Hepatocyte (in vitro differentiated cells): ENCODE results near the gene ALG14.

Source experiments
- EZH2 ChIP-seq: fragments of 200-600 bp; sonication (generic); IDR thresholded peaks from 2 replicates; pipeline ENCODE4 v1.6.1; 2016; ENCODE audit warnings: antibody characterized with exemption, mild to moderate bottlenecking, borderline replicate concordance
- EZH2phosphoT487 ChIP-seq: fragments of 200-600 bp; sonication (generic); IDR thresholded peaks from one replicate; pipeline ENCODE4 v1.6.1; 2018; ENCODE audit warnings: antibody characterized with exemption, mild to moderate bottlenecking, low read depth, moderate library complexity; ENCODE audit not compliant: unreplicated experiment, severe bottlenecking
- TF ChIP-seq, protein P1 (sequence below): fragments of 200-600 bp; sonication (generic); IDR thresholded peaks from 2 replicates; pipeline ENCODE4 v1.5.1; 2016; ENCODE audit warnings: antibody characterized with exemption, mild to moderate bottlenecking; ENCODE audit not compliant: poor library complexity

DNA sequence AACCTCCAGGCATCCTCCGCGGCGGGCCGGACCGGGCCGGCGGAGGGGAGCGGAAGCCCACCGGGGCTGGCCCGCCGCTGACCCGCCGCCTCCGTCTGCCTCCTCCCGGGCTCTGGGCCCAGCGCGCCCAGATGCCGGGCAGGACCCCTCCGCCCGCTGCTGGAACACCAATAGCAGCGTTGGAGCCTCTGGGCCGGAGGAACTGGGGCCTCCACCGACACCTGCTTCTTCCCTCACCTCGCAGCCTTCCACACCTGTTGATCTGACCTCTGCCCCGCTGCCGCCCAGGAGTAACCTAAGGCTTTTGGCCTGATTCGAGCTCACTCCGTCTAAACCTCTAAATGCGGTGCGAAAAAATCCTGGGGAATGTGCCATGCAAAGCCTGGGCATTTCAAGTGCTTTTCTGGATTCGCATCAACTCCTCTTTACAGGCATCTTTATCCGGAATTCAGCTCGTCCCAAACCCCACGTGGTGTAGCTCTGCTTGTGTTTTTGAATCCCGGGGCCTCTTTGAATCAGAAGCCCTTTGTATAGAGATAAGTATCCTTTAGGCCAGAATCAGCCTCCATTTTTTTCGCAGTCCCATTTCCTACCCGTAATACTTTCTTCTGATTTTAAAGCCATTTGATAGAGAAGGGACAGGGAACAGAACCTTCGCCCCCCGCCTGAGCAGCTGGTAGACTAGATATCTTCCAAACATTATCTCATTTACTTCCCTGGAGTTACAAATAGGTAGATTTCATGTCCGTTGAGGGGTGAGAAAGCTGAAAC is 145.2 kb downstream of the ALG14 start:
- TF ChIP-seq, protein P1, sequence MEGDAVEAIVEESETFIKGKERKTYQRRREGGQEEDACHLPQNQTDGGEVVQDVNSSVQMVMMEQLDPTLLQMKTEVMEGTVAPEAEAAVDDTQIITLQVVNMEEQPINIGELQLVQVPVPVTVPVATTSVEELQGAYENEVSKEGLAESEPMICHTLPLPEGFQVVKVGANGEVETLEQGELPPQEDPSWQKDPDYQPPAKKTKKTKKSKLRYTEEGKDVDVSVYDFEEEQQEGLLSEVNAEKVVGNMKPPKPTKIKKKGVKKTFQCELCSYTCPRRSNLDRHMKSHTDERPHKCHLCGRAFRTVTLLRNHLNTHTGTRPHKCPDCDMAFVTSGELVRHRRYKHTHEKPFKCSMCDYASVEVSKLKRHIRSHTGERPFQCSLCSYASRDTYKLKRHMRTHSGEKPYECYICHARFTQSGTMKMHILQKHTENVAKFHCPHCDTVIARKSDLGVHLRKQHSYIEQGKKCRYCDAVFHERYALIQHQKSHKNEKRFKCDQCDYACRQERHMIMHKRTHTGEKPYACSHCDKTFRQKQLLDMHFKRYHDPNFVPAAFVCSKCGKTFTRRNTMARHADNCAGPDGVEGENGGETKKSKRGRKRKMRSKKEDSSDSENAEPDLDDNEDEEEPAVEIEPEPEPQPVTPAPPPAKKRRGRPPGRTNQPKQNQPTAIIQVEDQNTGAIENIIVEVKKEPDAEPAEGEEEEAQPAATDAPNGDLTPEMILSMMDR: no peak
- TF ChIP-seq EZH2 (no peak), EZH2phosphoT487 (no peak)
